ENCODE measurements around the gene CDH26. TPM values are rescaled to one million over a fixed set of nuclear protein-coding genes. Genes with fewer than 3 reads are reported as not detected.
"Not testable (repeated sequence)": the region's sequence is repeated elsewhere in the genome, so short reads cannot be mapped to it uniquely, and the experiment has no call there.

Gene CDH26
- total RNA-seq, 1 donor from 2014 or later, result 0.30 TPM

GRCh38 chr20:60035486-60035885, 77.3 kb downstream of the CDH26 start:
- Mint-ChIP-seq H3K4me3 (ENCODE audit: low read depth) (no peak overlapping the region), H3K4me1 (ENCODE audit: low read depth) (no peaks in the 10 kb centered on the region), H3K9me3 (peaks cover 10% of the 10 kb centered on the region), H3K27me3 (ENCODE audit: low read depth) (no peaks in the 10 kb centered on the region), H3K36me3 (ENCODE audit: low read depth) (no peaks in the 10 kb centered on the region), H3K27ac (no peak overlapping the region)
- no peak for DNase-seq (ENCODE audit: low spot score)
- intact Hi-C loops (cut with micrococcal nuclease), result no loop called here

- no peaks in the 10 kb centered on the region for H3K4me1 Mint-ChIP-seq (ENCODE audit: low read depth)
- H3K36me3 Mint-ChIP-seq (ENCODE audit: low read depth), result no peaks in the 10 kb centered on the region
- no peaks in the 10 kb centered on the region for H3K27me3 Mint-ChIP-seq (ENCODE audit: low read depth)
- H3K4me3 Mint-ChIP-seq (ENCODE audit: low read depth), result no peak overlapping the region
- H3K9me3 Mint-ChIP-seq, result peaks cover 10% of the 10 kb centered on the region
- intact Hi-C loops (cut with micrococcal nuclease), result no loop called here
- no peak overlapping the region for H3K27ac Mint-ChIP-seq
- no peak for DNase-seq (ENCODE audit: low spot score)
Measured at GRCh38 chr20:60036346-60036745, 78.1 kb downstream of the CDH26 start.

GRCh38 chr20:60036746-60037499, 78.7 kb downstream of the CDH26 start:
- intact Hi-C loops (cut with micrococcal nuclease), result no loop called here
- H3K27ac Mint-ChIP-seq, result no peak overlapping the region
- DNase-seq (ENCODE audit: low spot score), result no peak
- H3K27me3 Mint-ChIP-seq (ENCODE audit: low read depth), result no peaks in the 10 kb centered on the region
- H3K4me1 Mint-ChIP-seq (ENCODE audit: low read depth), result no peaks in the 10 kb centered on the region
- peaks cover 10% of the 10 kb centered on the region for H3K9me3 Mint-ChIP-seq
- no peaks in the 10 kb centered on the region for H3K36me3 Mint-ChIP-seq (ENCODE audit: low read depth)
- H3K4me3 Mint-ChIP-seq (ENCODE audit: low read depth), result no peak overlapping the region

- Mint-ChIP-seq H3K9me3 (peaks cover 10% of the 10 kb centered on the region), H3K4me1 (ENCODE audit: low read depth) (no peaks in the 10 kb centered on the region), H3K36me3 (ENCODE audit: low read depth) (no peaks in the 10 kb centered on the region), H3K4me3 (ENCODE audit: low read depth) (no peak overlapping the region), H3K27me3 (ENCODE audit: low read depth) (no peaks in the 10 kb centered on the region), H3K27ac (no peak overlapping the region)
- no peak for DNase-seq (ENCODE audit: low spot score)
- intact Hi-C loops (cut with micrococcal nuclease), result no loop called here
Measured at GRCh38 chr20:60038400-60039008, 80.3 kb downstream of the CDH26 start.

- DNase-seq (ENCODE audit: low spot score), result no peak
- Mint-ChIP-seq H3K4me3 (ENCODE audit: low read depth) (no peak overlapping the region), H3K9me3 (peaks cover 10% of the 10 kb centered on the region), H3K27ac (no peak overlapping the region), H3K36me3 (ENCODE audit: low read depth) (no peaks in the 10 kb centered on the region), H3K4me1 (ENCODE audit: low read depth) (no peaks in the 10 kb centered on the region), H3K27me3 (ENCODE audit: low read depth) (peaks cover 1% of the 10 kb centered on the region)
- intact Hi-C loops (cut with micrococcal nuclease), result no loop called here
Measured at GRCh38 chr20:60039526-60039925, 81.3 kb downstream of the CDH26 start.

GRCh38 chr20:60040471-60041162, 82.4 kb downstream of the CDH26 start:
- DNase-seq (ENCODE audit: low spot score), result no peak
- intact Hi-C loops (cut with micrococcal nuclease), result no loop called here
- Mint-ChIP-seq H3K9me3 (peaks cover 7% of the 10 kb centered on the region), H3K4me3 (ENCODE audit: low read depth) (no peak overlapping the region), H3K27ac (no peak overlapping the region), H3K27me3 (ENCODE audit: low read depth) (peaks cover 1% of the 10 kb centered on the region), H3K36me3 (ENCODE audit: low read depth) (no peaks in the 10 kb centered on the region), H3K4me1 (ENCODE audit: low read depth) (no peaks in the 10 kb centered on the region)

GRCh38 chr20:60041436-60042165, 83.4 kb downstream of the CDH26 start:
- H3K4me3 Mint-ChIP-seq (ENCODE audit: low read depth); H3K4me1 Mint-ChIP-seq (ENCODE audit: low read depth); H3K36me3 Mint-ChIP-seq (ENCODE audit: low read depth); H3K9me3 Mint-ChIP-seq; intact Hi-C loops (cut with micrococcal nuclease); H3K27ac Mint-ChIP-seq; H3K27me3 Mint-ChIP-seq (ENCODE audit: low read depth); DNase-seq (ENCODE audit: low spot score): not testable (repeated sequence)

- Mint-ChIP-seq H3K27me3 (ENCODE audit: low read depth) (peaks cover 4% of the 10 kb centered on the region), H3K9me3 (no peaks in the 10 kb centered on the region), H3K27ac (no peak overlapping the region), H3K4me1 (ENCODE audit: low read depth) (no peaks in the 10 kb centered on the region), H3K36me3 (ENCODE audit: low read depth) (no peaks in the 10 kb centered on the region), H3K4me3 (ENCODE audit: low read depth) (no peak overlapping the region)
- no peak for DNase-seq (ENCODE audit: low spot score)
- intact Hi-C loops (cut with micrococcal nuclease), result no loop called here
Measured at GRCh38 chr20:60043435-60043834, 85.2 kb downstream of the CDH26 start.

GRCh38 chr20:60046011-60046413, 87.8 kb downstream of the CDH26 start:
- intact Hi-C loops (cut with micrococcal nuclease), result no loop called here
- H3K27me3 Mint-ChIP-seq (ENCODE audit: low read depth), result peaks cover 4% of the 10 kb centered on the region
- H3K4me3 Mint-ChIP-seq (ENCODE audit: low read depth), result no peak overlapping the region
- no peaks in the 10 kb centered on the region for H3K4me1 Mint-ChIP-seq (ENCODE audit: low read depth)
- no peak overlapping the region for H3K27ac Mint-ChIP-seq
- H3K36me3 Mint-ChIP-seq (ENCODE audit: low read depth), result no peaks in the 10 kb centered on the region
- DNase-seq (ENCODE audit: low spot score), result no peak
- no peaks in the 10 kb centered on the region for H3K9me3 Mint-ChIP-seq

- no peaks in the 10 kb centered on the region for H3K9me3 Mint-ChIP-seq
- no peaks in the 10 kb centered on the region for H3K4me1 Mint-ChIP-seq (ENCODE audit: low read depth)
- intact Hi-C loops (cut with micrococcal nuclease), result no loop called here
- H3K27me3 Mint-ChIP-seq (ENCODE audit: low read depth), result peaks cover 4% of the 10 kb centered on the region
- no peaks in the 10 kb centered on the region for H3K36me3 Mint-ChIP-seq (ENCODE audit: low read depth)
- no peak overlapping the region for H3K27ac Mint-ChIP-seq
- DNase-seq (ENCODE audit: low spot score), result no peak
- no peak overlapping the region for H3K4me3 Mint-ChIP-seq (ENCODE audit: low read depth)
Measured at GRCh38 chr20:60046436-60046835, 88.2 kb downstream of the CDH26 start.

- Mint-ChIP-seq H3K9me3 (no peaks in the 10 kb centered on the region), H3K27me3 (ENCODE audit: low read depth) (peaks cover 4% of the 10 kb centered on the region), H3K4me1 (ENCODE audit: low read depth) (no peaks in the 10 kb centered on the region), H3K4me3 (ENCODE audit: low read depth) (no peak overlapping the region), H3K27ac (no peak overlapping the region), H3K36me3 (ENCODE audit: low read depth) (no peaks in the 10 kb centered on the region)
- DNase-seq (ENCODE audit: low spot score), result no peak
- intact Hi-C loops (cut with micrococcal nuclease), result no loop called here
Measured at GRCh38 chr20:60046860-60047259, 88.6 kb downstream of the CDH26 start.

GRCh38 chr20:60048634-60049521, 90.7 kb downstream of the CDH26 start:
- H3K27me3 Mint-ChIP-seq (ENCODE audit: low read depth), result peaks cover 7% of the 10 kb centered on the region
- no peaks in the 10 kb centered on the region for H3K4me1 Mint-ChIP-seq (ENCODE audit: low read depth)
- DNase-seq (ENCODE audit: low spot score), result no peak
- no peak overlapping the region for H3K27ac Mint-ChIP-seq
- intact Hi-C loops (cut with micrococcal nuclease), result no loop called here
- no peak overlapping the region for H3K4me3 Mint-ChIP-seq (ENCODE audit: low read depth)
- H3K9me3 Mint-ChIP-seq, result no peaks in the 10 kb centered on the region
- H3K36me3 Mint-ChIP-seq (ENCODE audit: low read depth), result no peaks in the 10 kb centered on the region
